Gastrocnemius medialis (tissue), 4 donors: Measurements from ENCODE around the gene GOSR1. TPM values are rescaled to one million over a fixed set of nuclear protein-coding genes. Genes with fewer than 3 reads are reported as not detected.

Experiments
- ATAC-seq, 2 donors: fragments of 150-250 bp; one replicate each; pipeline ENCODE4 v1.9.1; 2016
- DNase-seq, 2 donors: peaks; one replicate each; pipeline ENCODE4 v3.0.0-alpha.2; 2019
- H3K27ac ChIP-seq, 4 donors: fragments of 200-600 bp; sonication (generic); 1 replicate in 1 of 4; 2 replicates in 3 of 4; pipeline ENCODE4 v1.5.1; 2016 to 2018; ENCODE audit warnings: mild to moderate bottlenecking in 2 of 4, moderate library complexity in 1 of 4
- H3K27me3 ChIP-seq, 3 donors: fragments of 200-600 bp; sonication (generic) in 2 of 3; 1 replicate in 1 of 3; 2 replicates in 2 of 3; pipeline versions ENCODE4 v1.5.1 to v1.6.0; 2016 to 2019; ENCODE audit warnings: mild to moderate bottlenecking in 1 of 3, moderate library complexity in 1 of 3
- H3K36me3 ChIP-seq, 2 donors: fragments of 200-600 bp; sonication (generic) in 1 of 2; one replicate each; pipeline ENCODE4 v1.5.1; 2017 to 2018
- H3K4me1 ChIP-seq, 2 donors: fragments of 200-600 bp; sonication (generic) in 1 of 2; one replicate each; pipeline ENCODE4 v1.5.1; 2016 to 2017; ENCODE audit warnings: mild to moderate bottlenecking in 2 of 2
- H3K4me3 ChIP-seq, 4 donors: fragments of 200-600 bp; sonication (generic) in 3 of 4; 1 replicate in 1 of 4; 2 replicates in 3 of 4; pipeline ENCODE4 v1.5.1; 2016 to 2019; ENCODE audit warnings: mild to moderate bottlenecking in 2 of 4
- H3K9me3 ChIP-seq, 3 donors: fragments of 200-600 bp; sonication (generic) in 2 of 3; 1 replicate in 1 of 3; 2 replicates in 2 of 3; pipeline ENCODE4 v1.5.1; 2016 to 2019
- CTCF ChIP-seq, 5 experiments: fragments of 450-650 bp in 3 of 5; fragments of 200-600 bp in 2 of 5; sonication (generic) in 2 of 5; IDR thresholded peaks in 4 of 5; conservative IDR thresholded peaks in 1 of 5; 1 replicate in 4 of 5; 2 replicates in 1 of 5; pipeline ENCODE4 v1.5.1; 2016 to 2019; ENCODE audit warnings: antibody characterized with exemption in 5 of 5, mild to moderate bottlenecking in 3 of 5, moderate library complexity in 3 of 5
- POLR2A ChIP-seq, 2 donors: fragments of 450-650 bp; IDR thresholded peaks; one replicate each; pipeline ENCODE4 v1.6.1; 2017; ENCODE audit warnings: antibody characterized with exemption in 2 of 2, mild to moderate bottlenecking in 2 of 2, moderate library complexity in 2 of 2
- in situ Hi-C, 4 donors: fragments of 200-750 bp; cut with MboI; loops; one replicate each; pipeline versions ENCODE4 v1.15.0 to v1.8.0; 2017; ENCODE audit warnings: low sequenced_read_pairs in 4 of 4
- intact Hi-C: fragments of 100-400 bp; cut with DNase I; formaldehyde crosslinking; loops from one replicate; pipeline ENCODE4 v1.15.1; 2023; ENCODE audit warnings: low total_unique reads
- total RNA-seq, 4 donors: library from RNA; depleted of rRNA; stranded (reverse); fragments of >200 nt; gene quantifications; one replicate each; pipeline versions ENCODE4 v1.1.0 to v1.2.3, GENCODE V29; 2016

GOSR1 gene
- total RNA-seq, 4 donors from 2014 or later, result 22.7 to 29.1 (median 25.8) TPM

GRCh38 chr17:30513346-30513745 lies 36.1 kb downstream of the GOSR1 start:
- in situ Hi-C loops (no loop called here), intact Hi-C loops (no loop called here)
- DNase-seq, result no peak
- no peak overlapping the region for H3K27ac ChIP-seq
- no peaks in the 10 kb centered on the region for H3K27me3 ChIP-seq
- no peak for ATAC-seq
- H3K4me1 ChIP-seq, result no peaks in the 10 kb centered on the region
- TF ChIP-seq POLR2A (IDR thresholded peaks at IDR 0.05) (no peak), CTCF (IDR thresholded peaks at IDR 0.05 in 4 of 5, conservative IDR thresholded peaks at IDR 0.05 in 1 of 5) (no peak)
- H3K4me3 ChIP-seq, result no peak overlapping the region
- peaks cover 0 to 23% of the 10 kb centered on the region in 2 donors for H3K36me3 ChIP-seq
- H3K9me3 ChIP-seq, result no peaks in the 10 kb centered on the region

- TF ChIP-seq POLR2A (IDR thresholded peaks at IDR 0.05) (no peak), CTCF (IDR thresholded peaks at IDR 0.05 in 4 of 5, conservative IDR thresholded peaks at IDR 0.05 in 1 of 5) (no peak)
- Histone ChIP-seq H3K4me3 (no peak overlapping the region), H3K36me3 (peaks cover 0 to 33% of the 10 kb centered on the region in 2 donors), H3K27ac (no peak overlapping the region), H3K9me3 (no peaks in the 10 kb centered on the region), H3K4me1 (no peaks in the 10 kb centered on the region), H3K27me3 (no peaks in the 10 kb centered on the region)
- in situ Hi-C loops, result no loop called here
- no peak for ATAC-seq
- DNase-seq, result no peak
- intact Hi-C loops, result no loop called here
Measured at GRCh38 chr17:30514895-30515596, 37.8 kb downstream of the GOSR1 start.

DNA sequence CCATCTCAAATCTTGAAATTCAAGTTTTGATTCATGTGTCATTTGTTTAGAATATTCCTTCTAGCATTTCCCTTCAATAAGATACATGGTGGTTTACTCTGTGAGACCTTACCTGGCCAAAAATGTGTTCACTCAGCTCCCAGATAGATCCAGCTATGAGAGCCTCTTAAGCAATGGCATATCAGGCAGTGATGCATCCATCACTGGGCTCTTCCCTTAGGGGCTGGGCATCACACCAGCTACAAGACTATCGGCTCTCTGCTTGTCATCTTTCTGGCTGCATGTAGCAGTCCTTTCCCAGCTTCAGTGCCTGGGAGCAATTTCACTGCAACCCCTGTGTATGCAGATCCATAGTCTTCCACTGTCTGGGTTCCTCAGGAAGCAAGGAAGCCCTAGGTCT lies 40.6 kb downstream of the GOSR1 start:
- TF ChIP-seq CTCF (IDR thresholded peaks at IDR 0.05 in 4 of 5, conservative IDR thresholded peaks at IDR 0.05 in 1 of 5), result no peak
- TF ChIP-seq POLR2A (IDR thresholded peaks at IDR 0.05), result no peak
- H3K27me3 ChIP-seq, result no peaks in the 10 kb centered on the region
- intact Hi-C loops (no loop called here), in situ Hi-C loops (no loop called here)
- no peaks in the 10 kb centered on the region for H3K9me3 ChIP-seq
- H3K4me1 ChIP-seq, result no peaks in the 10 kb centered on the region
- no peak overlapping the region for H3K4me3 ChIP-seq
- DNase-seq (no peak), ATAC-seq (no peak)
- H3K36me3 ChIP-seq, result peaks cover 0 to 48% of the 10 kb centered on the region in 2 donors
- H3K27ac ChIP-seq, result no peak overlapping the region

- no peak for TF ChIP-seq POLR2A (IDR thresholded peaks at IDR 0.05)
- no peak for TF ChIP-seq CTCF (IDR thresholded peaks at IDR 0.05 in 4 of 5, conservative IDR thresholded peaks at IDR 0.05 in 1 of 5)
- no peak for ATAC-seq
- no peak overlapping the region for H3K4me3 ChIP-seq
- intact Hi-C loops, result no loop called here
- H3K27ac ChIP-seq, result no peak overlapping the region
- in situ Hi-C loops, result no loop called here
- no peaks in the 10 kb centered on the region for H3K27me3 ChIP-seq
- H3K4me1 ChIP-seq, result no peaks in the 10 kb centered on the region
- peaks cover 0 to 39% of the 10 kb centered on the region in 2 donors for H3K36me3 ChIP-seq
- DNase-seq, result no peak
- no peaks in the 10 kb centered on the region for H3K9me3 ChIP-seq
Measured at GRCh38 chr17:30519166-30519565, 42.0 kb downstream of the GOSR1 start.

- Histone ChIP-seq H3K27me3 (no peaks in the 10 kb centered on the region), H3K4me3 (no peak overlapping the region), H3K27ac (no peak overlapping the region), H3K4me1 (peaks cover 2 to 4% of the 10 kb centered on the region in 2 donors), H3K9me3 (no peaks in the 10 kb centered on the region), H3K36me3 (peaks cover 0 to 37% of the 10 kb centered on the region in 2 donors)
- no peak for TF ChIP-seq CTCF (IDR thresholded peaks at IDR 0.05 in 4 of 5, conservative IDR thresholded peaks at IDR 0.05 in 1 of 5)
- no peak for TF ChIP-seq POLR2A (IDR thresholded peaks at IDR 0.05)
- no peak for DNase-seq
- in situ Hi-C loops (no loop called here), intact Hi-C loops (no loop called here)
- no peak for ATAC-seq
Measured at GRCh38 chr17:30519707-30520106, 42.5 kb downstream of the GOSR1 start.
